HG02678 (cell line): ENCODE measurements around the gene IL17REL.

ENCODE experiments used
- ATAC-seq: cut with Tn5 transposase; IDR thresholded peaks from one replicate; pipeline ENCODE4 v1.9.1; 2021; ENCODE audit warnings: mild to moderate bottlenecking, moderate library complexity; ENCODE audit not compliant: unreplicated experiment

The IL17REL gene

GRCh38 chr22:50012211-50013181, at the start of gene IL17REL:
Gene IL17REL (minus strand): TSS chr22:50012765. CDS start chr22:50012646, 119 bp downstream.
- ATAC-seq = no peak

DNA sequence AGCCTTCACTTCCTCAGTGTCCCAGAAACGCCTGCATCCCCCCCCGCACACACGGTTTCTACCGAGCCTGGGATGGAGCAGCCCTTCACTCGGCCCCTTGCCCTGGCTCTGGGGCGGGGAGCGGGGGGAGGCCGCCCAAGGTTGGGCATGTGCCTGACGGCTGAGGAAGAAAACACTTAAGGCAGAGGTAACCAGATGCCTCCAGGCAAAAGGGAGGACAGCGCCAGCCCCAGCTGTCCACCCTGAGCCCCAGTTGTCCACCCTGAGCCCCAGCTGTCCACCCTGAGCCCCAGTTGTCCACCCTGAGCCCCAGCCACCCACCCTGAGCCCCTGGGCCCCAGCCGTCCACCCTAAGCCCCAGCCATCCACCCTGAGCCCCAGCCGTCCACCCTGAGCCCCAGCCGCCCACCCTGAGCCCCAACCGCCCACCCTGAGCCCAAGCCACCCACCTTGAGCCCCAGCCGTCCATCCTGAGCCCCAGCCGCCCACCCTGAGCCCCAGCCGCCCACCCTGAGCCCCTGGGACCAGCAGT, 49.3 kb upstream of the IL17REL start:
- no peak for ATAC-seq

DNA sequence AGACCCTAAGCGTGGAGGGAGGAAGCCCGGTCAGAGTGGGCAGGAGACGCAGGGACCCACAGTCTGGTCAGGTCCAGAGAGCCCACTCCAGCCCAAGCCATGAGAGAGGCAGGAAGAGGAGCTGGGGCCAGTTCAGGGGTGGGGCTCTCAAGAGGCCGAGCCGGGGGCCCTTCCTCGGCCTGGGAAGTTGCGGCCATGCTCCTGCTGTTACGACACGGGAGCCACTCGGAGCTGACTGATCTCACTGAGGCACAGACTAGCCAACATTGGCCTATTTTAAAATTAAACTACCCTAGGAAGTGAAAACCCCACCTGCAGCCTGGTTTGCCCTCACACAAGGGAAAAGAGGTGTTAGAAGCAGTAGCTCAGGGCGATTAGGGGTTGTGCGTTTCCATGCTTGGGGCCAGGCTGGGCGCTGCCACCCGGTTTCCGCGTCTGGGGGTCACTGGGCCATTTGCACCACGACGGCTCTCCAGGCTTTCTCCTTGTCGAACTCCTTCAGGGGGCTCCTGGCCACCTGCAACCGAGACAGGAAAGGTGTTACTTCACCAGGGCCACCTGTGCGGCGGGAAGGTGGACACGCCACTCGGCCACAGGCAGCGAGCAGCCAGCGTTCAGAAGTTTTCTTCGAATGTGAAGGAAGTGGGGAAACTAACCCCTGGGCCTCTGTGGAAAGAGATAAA, 48.7 kb upstream of the IL17REL start:
- ATAC-seq = no peak

DNA sequence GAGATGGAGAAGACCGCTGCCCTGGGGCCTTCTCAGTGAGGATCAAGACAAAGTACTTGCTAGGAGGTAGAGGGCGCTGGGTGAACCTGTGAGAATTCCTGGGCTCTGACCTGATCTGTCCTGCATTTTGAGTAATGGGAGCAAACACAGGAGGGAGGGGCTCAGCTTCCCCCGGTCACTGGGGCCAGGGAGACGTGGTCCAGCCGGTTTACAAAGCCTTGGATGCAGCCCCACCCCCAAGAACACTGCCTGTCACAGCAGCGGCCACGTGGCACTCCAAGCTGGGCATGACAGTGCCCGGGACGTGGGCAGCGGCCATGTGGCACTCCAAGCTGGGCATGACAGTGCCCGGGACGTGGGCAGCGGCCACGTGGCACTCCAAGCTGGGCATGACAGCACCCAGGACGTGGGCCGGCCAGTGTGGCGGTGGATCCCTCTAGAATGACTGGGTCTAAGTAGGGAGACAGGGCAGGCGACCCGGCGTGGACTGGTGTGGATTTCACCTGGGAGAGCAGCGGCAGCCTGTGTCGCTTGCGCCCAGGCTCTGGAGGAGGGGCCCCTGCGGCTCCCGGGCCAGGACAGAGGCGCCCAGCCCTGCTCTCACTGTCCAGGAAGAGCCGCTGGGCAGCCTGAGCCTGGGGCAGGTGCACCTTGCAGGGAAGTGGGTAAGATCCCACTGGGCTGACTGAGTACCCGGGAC, 48.0 kb upstream of the IL17REL start:
- ATAC-seq = no peak

GRCh38 chr22:50059881-50060262, 47.3 kb upstream of the IL17REL start:
- no peak for ATAC-seq

DNA sequence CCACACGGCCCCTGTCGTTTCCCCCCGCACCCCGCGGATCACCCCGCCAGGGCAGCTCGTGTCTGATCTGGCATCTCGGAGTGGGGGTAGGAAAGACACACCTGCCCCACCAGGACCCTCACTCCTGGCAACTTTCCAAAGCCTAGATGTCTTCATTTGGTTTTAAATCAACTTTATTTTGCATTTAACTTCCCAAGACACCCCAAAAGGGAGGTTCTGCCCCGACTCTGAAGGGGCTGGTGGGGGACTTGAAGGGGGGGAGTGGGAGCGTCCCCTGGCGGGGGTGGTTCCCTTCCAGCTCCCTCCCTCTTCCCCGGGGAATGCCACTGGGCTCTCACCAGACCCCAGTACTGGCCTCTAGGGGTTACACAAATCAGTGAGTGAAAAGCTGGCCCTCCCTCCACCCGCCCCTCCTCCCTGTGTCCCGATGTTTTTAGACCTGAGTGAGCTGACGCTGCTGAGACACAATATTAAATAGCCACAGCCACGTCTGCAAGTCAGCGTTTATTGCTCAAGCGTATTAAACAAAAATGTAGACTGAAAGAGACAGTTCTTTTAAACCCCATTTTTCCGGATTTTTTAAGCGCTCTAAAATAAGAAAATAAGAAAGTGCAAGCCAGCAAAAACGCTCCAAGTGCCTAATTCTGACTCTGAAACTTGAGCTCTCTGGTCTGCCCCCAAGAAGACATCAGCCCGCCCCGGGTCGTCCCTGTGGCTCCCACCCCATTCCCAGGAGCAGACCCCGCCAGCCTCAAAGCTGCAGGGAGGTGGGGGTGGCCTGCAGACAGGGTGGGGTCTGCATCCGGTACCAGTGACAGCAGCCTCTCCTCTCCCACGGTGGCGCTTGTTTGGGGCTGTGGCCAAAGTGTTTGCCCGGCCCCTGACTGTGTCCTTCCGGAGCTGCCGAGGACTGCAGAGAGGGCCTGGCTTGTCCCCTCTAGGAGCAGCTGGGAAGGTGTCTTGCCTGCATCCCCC, 46.6 kb upstream of the IL17REL start:
- no peak for ATAC-seq

DNA sequence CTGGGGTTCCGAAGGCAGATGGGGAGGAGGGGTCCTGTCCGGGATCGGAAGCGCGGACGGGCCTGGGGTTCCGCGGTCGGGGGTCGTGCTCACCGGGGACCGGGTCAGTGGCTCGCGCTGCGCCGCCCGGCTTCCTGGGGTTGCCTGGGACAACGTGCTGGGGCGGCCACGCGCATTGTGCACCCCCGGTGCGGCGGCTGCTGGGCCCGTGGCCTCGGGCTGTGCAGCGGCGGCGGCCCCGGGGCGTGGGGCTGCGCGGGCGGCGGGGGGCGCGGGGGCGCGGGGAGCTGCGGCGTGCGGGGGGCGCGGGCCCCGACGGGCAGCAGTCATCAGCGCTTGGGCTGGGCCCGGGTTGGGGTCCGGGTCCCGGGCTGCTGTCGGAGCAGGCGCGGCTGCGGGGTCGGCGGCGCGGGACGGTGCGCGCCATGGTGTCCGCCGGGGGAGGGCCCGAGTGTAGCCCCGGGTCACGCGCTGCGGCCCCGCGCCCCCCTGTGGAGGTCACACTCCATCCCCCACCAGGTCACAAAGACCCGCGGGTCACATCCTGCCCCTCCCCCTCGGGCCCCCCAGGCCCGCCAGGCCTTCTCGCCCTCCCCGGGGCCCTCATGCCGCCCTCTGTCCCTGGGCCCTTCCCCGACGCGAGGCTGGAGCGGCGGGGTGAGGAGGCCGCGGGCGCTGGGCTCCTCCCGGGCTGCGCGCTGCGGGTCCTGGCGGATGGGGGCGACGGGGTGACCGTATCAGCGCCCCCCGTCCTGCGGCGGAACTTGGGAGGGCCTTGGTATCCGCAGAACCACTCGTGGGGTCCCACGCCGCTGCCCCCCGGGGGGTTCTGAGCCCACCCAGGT, 45.7 kb upstream of the IL17REL start, which contains the start of gene TTLL8:
Gene TTLL8, minus strand, starts transcription at position 238 of the 845 bp plus-strand sequence.
- no peak for ATAC-seq

- ATAC-seq = no peak
Observed at GRCh38 chr22:50057278-50058060, 44.9 kb upstream of the IL17REL start.

- no peak for ATAC-seq
Observed at GRCh38 chr22:50056214-50056972, 43.8 kb upstream of the IL17REL start.

GRCh38 chr22:50053861-50054260, 41.3 kb upstream of the IL17REL start:
- no peak for ATAC-seq

GRCh38 chr22:50051930-50052329, 39.4 kb upstream of the IL17REL start:
- ATAC-seq = no peak

DNA sequence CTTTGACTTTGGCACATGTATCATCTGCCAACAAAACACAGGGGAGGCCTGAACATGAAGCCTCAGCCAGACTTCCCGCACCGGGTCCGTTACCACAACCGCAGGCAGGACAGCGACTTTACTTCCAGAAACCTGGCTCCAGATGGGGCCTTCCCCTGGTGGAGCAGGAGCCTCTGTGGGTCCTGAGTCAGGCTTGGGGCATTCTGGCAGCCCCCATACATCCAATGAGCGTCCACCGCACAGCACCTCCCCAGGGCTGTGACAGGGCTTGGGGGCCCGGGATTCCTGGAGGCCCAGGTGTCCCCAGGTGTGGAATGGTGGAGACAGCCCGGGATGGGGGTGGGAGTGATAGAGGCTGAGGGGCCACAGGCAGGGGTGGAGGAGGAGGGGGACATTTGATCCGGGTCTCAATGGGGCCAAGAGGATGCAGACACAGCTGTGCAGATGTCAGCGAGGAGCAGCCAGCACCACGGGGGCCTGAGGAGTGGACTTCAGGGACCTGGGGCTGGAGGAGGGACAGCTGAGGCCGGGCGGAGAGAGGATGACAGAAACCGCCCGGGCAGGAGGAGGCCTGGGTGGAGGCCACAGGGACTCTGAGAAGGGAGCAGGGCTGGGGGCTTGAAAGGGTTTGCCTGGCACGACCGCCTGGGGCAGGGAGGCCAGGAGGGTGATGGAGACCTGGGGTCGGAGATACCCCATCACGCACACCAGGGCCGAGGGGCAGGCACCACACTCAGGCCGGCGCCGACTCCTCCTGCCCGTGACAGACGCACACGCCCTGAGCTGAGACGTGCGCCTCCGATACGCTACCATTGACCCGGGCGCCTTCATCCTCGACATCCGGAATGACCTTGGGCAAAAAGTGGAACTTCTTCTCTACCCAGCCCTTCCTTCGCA, 37.0 kb upstream of the IL17REL start:
- ATAC-seq = no peak

DNA sequence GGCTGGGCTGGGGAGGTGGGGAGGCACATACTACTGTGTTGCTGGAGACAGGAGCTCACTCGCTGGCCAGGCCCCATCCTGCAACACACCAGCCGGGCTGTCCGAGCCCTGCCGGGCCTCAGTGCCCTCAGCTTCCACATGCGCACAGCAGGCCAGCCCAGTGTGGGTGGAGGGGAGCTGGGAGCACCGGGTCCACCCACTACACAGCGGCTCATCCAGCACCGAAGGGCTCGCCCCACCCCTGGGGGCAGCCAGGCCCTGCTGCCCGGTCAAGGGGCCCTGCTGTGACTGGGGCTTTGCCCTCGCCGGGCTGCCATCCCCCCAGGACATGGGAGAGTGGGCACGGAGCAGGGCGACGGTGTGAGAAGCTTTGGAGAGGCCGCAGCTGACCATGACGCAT, 36.3 kb upstream of the IL17REL start:
- no peak for ATAC-seq

- ATAC-seq = no peak
Observed at GRCh38 chr22:50048061-50048765, 35.6 kb upstream of the IL17REL start.

- no peak for ATAC-seq
Observed at GRCh38 chr22:50047346-50047745, 34.8 kb upstream of the IL17REL start.
